GM21529 (cell line): ENCODE results near the gene SCYGR4.
A peak's percentile ranks its signal among the peaks of the same experiment; 100 is the strongest.

ENCODE experiments used
- ATAC-seq: cut with Tn5 transposase; IDR thresholded peaks from one replicate; pipeline ENCODE4 v1.9.1; 2021; ENCODE audit not compliant: unreplicated experiment

The SCYGR4 gene

DNA sequence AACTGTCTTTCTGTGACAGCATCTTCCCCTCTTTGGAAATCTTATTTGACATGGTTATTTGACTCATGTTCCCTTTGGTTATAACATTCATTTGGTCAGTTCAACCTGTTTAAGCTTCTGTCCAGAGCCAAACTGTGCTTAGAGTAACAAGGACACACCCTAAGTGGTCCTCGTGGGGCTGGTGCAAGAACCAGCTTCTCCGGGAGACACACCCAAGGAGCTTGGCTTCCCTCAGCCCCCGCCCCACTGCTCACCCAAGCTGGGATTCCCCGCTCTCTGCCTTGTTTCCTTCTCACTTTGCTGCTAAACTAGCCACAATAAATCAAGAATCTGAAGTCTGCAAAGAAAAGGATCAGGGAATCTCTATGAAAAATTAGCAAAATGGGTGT, 4.0 kb upstream of the SCYGR4 start:
- ATAC-seq = no peak

- ATAC-seq = no peak
Observed at GRCh38 chr2:227614246-227614645, 3.1 kb upstream of the SCYGR4 start.

DNA sequence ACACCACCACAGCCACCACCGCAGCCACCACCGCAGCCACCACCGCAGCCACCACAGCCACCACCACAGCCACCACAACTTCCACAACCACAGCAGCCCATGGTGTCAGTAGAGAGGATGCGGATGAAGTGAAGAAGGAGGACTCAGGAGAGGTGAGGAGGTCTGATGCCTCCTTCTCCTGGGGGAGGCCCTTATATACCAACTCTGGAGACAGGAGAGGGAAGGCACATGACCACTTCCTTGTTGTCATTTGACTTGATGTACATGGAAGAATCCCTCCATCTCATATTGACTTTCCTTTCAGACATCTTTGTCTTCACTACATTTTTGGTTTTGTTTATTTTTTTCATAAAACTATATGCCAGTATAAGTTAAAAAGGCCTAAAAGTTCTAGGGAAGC, 2.6 kb upstream of the SCYGR4 start, which contains the start of gene SCYGR3:
Gene SCYGR3 (minus strand): TSS at position 101 of the 400 bp plus-strand sequence. CDS start 0 bp downstream, at position 101.
- no peak for ATAC-seq

- no peak for ATAC-seq
Observed at GRCh38 chr2:227615181-227615580, 2.1 kb upstream of the SCYGR4 start.

GRCh38 chr2:227615906-227616305, 1.4 kb upstream of the SCYGR4 start:
- ATAC-seq = no peak

DNA sequence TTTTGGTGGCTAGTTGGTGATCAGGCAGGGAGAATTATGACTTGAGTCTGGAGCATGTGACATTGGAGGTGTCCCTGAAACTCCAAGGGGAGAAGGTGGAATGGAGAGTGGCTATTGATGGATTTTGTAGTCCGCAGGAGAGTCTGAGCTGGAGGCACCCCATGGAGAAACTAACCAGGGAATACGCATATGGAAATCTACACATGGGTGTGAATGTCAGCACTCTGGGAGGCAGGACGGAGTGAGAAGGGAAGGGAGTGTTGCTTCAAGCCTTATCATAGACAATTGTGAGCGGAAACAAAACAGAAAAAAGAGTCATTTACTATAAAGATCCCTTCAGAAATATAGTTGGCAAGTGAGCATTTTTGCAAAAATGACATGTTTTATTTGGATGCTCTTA, 667 bp upstream of the SCYGR4 start:
- ATAC-seq = no peak

DNA sequence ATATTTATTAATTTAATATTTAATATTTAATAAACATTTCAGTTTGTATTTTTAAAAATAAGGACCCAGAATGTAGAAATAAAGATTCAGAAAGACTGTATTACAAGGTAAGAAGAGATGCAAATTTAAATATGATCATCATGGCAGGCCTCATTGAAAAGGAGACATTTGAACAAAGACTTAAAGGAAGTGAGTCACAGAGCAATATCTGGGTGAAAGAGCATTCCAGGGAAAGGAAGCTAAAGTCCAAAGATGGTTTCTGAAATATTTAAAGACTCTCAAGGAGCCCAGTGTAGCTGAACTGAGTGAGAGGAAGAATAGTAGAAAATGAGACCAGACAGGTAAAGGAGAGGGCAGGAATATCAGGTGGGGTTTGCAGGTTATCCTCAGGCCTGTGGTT, 5.9 kb downstream of the SCYGR4 start:
- no peak for ATAC-seq

- ATAC-seq = no peak
Observed at GRCh38 chr2:227625420-227625819, 8.1 kb downstream of the SCYGR4 start.

- no peak for ATAC-seq
Observed at GRCh38 chr2:227626580-227627151, 9.4 kb downstream of the SCYGR4 start.

GRCh38 chr2:227627769-227628168, 10.5 kb downstream of the SCYGR4 start:
- peak; percentile 99 for ATAC-seq

- ATAC-seq = no peak
Observed at GRCh38 chr2:227629435-227629834, 12.1 kb downstream of the SCYGR4 start.

- no peak for ATAC-seq
Observed at GRCh38 chr2:227630322-227630721, 13.0 kb downstream of the SCYGR4 start.

- ATAC-seq = no peak
Observed at GRCh38 chr2:227632827-227633226, 15.5 kb downstream of the SCYGR4 start.

- no peak for ATAC-seq
Observed at GRCh38 chr2:227634201-227634600, 16.9 kb downstream of the SCYGR4 start.

- no peak for ATAC-seq
Observed at GRCh38 chr2:227642656-227643055, 25.4 kb downstream of the SCYGR4 start.

- no peak for ATAC-seq
Observed at GRCh38 chr2:227643990-227644551, 26.8 kb downstream of the SCYGR4 start.

- ATAC-seq = no peak
Observed at GRCh38 chr2:227653419-227653818, 36.1 kb downstream of the SCYGR4 start.

DNA sequence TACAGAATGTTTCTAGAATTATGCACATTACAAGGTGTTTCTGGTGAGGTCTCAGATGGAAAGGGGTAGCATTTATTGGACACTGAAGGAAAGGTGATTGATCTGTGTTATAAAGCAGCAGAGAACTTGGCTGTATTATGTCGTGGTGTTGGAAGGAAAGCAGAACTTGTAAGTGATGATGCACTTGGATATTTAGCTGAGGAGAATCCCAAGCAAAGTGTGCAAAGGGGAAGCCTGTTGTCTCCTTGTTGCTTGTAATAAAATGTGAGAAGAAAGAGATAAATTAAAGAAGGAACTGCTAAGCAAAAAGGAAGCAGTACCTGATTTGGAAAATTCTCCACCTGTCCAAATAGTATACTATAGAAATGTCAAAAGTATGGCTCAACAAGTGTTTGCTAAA, 37.1 kb downstream of the SCYGR4 start:
- ATAC-seq = no peak

- no peak for ATAC-seq
Observed at GRCh38 chr2:227655454-227655853, 38.2 kb downstream of the SCYGR4 start.

- ATAC-seq = no peak
Observed at GRCh38 chr2:227657199-227657845, 40.0 kb downstream of the SCYGR4 start.

DNA sequence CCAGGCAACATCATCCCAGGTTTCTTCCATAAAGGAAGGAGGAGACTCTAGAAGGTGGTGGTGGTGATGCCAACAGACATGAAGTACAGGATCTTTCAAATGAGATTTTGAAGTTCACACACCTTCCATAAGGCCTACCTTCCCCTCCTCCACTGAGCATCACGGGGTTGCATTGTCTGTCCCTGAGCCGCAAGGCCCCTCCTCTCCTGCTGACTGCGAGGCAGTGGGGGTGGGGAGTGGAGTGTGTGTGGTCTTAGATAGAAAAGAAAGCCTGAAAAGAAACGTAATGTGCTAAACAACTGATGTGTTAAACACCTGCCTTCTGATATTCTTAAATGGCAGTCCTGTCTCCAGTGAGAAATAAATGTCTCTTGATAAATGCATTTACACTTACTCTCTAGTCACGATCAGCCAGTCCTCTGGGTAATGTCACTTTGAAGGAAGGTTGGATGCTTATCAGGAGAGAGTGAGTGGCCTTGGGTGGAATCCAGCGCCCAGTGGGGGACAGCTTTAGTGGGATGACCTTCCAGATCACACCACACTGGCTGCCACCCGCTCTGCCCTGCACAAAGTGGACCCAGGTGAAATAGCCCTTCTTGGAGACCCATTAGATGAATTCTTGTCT, 43.8 kb downstream of the SCYGR4 start:
- no peak for ATAC-seq

DNA sequence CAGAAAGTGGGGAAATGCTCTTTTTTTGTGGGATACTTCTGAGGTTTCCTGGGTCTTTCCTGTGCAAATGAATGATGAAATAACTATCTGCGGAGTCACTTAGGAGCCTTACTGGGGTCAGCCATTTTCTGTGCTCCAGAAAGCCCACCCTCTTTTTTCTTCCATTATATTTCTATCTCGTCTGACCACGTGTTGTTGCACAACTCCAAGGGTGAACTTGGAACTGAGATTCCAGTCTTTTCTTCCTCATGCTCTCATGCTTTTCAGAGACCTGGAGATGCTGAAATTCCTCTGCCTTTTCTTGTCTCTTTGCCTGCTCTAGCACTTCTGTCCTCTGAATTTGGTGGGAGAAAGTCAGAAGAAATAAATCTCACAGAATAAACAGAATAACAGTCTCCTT, 44.5 kb downstream of the SCYGR4 start:
- ATAC-seq = no peak
